ENCODE results near the gene ZNF212. TPM values are rescaled to one million over a fixed set of nuclear protein-coding genes. Genes with fewer than 3 reads are reported as not detected.

The ZNF212 gene
- total and polyA plus RNA-seq, 2 donors, result 5.5 to 8.5 TPM

- 82% methylated on average over 7 of the region's 7 CpGs for WGBS
- no peak for DNase-seq (ENCODE audit: extremely low spot score)
- H3K4me3 ChIP-seq (ENCODE audit: low read depth, low read length), result no peak overlapping the region
- no peaks in the 10 kb centered on the region for H3K4me1 ChIP-seq (ENCODE audit: insufficient read depth)
- H3K36me3 ChIP-seq (ENCODE audit: insufficient read depth), result no peaks in the 10 kb centered on the region
- no peak overlapping the region for H3K27ac ChIP-seq (ENCODE audit: low read depth)
Measured at GRCh38 chr7:149304006-149304405, 64.6 kb downstream of the ZNF212 start.

Small RNAs within 50 kb of the gene (small RNA-seq; reads per million reads assigned to genes)
- not detected for gene AC004890.1

Other genes with a start within 250 kb of the ZNF212 start
- 92.8 TPM for gene PDIA4, start 211.1 kb upstream of the ZNF212 start, total RNA-seq
- 71.6 TPM for gene PDIA4, start 211.1 kb upstream of the ZNF212 start, polyA plus RNA-seq
- gene ZNF786, start 148.9 kb upstream of the ZNF212 start, total RNA-seq, result 6.8 TPM
- gene ZNF786, start 148.9 kb upstream of the ZNF212 start, polyA plus RNA-seq, result 5.5 TPM
- 4.9 TPM for gene ZNF425, start 113.3 kb upstream of the ZNF212 start, total RNA-seq
- 2.7 TPM for gene ZNF425, start 113.3 kb upstream of the ZNF212 start, polyA plus RNA-seq
- 16.3 TPM for gene ZNF398, start 92.2 kb upstream of the ZNF212 start, total RNA-seq
- 6.8 TPM for gene ZNF398, start 92.2 kb upstream of the ZNF212 start, polyA plus RNA-seq
- 20.8 TPM for gene ZNF282, start 44.1 kb upstream of the ZNF212 start, total RNA-seq
- 20.1 TPM for gene ZNF282, start 44.1 kb upstream of the ZNF212 start, polyA plus RNA-seq
- gene ZNF783, start 22.5 kb downstream of the ZNF212 start, total RNA-seq, result 7.1 TPM
- gene ZNF783, start 22.5 kb downstream of the ZNF212 start, polyA plus RNA-seq, result 12.2 TPM
- gene ZNF777, start 221.4 kb downstream of the ZNF212 start, total RNA-seq, result 2.7 TPM
- gene ZNF777, start 221.4 kb downstream of the ZNF212 start, polyA plus RNA-seq, result 15.0 TPM

Data from urinary bladder (tissue), 4 donors.